ENCODE measurements around the gene KLHL2.

The KLHL2 gene

GRCh38 chr4:165345666-165346417 lies 138.5 kb downstream of the KLHL2 start:
- DNase-seq (ENCODE audit: low read depth) = no peak
- H3K4me3 ChIP-seq (ENCODE audit: low read depth, low read length) = no peak overlapping the region

DNA sequence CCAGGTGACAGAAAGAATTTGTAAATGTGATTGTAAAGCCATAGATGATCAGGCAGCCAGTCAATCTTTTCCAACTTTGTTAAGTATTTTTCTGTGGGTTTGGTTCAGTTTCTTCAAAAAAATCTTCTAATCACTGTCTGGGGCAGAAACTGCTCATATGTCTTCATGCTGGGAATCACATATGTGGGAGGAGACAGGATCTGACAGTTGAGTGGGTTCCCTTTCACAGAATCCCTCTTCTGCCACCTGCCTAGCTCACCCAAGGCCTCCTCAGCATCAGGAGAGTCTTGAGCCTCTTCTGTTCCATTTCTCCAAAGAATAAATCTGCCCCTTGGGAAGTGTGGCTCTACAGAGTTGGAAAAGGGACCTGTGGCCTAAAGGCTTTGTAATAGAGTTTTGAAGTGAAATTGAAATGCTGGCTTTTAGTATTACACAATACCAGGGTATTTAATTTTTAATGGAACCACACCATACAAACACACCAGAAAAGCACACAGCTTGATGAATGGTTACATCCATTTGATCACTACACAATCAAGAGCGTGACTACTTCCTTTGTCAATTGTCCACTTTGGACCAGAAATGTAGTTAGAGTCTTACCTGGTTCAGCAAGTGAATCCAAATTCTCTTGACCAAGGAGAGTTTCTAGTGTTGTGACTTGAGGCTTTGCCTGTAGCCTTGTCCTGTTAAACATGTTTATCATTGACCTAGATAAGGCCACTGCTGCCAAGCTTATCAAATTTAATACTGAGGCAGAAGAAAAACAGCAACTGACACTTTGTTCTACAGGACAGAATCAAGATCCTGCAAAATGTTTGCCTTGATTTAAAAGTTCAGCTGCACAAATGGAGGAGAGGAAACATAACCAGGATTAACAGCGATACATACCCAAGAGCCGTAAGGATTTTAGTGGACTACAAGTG lies 140.5 kb downstream of the KLHL2 start:
- no peak for DNase-seq (ENCODE audit: low read depth)

GRCh38 chr4:165351359-165352130 lies 144.2 kb downstream of the KLHL2 start:
- H3K4me3 ChIP-seq (ENCODE audit: low read depth, low read length) = no peak overlapping the region
- DNase-seq (ENCODE audit: low read depth) = no peak

More for the DNA sequence above, 140.5 kb downstream of the KLHL2 start:
- H3K4me3 ChIP-seq (ENCODE audit: low read depth, low read length) = no peak overlapping the region

DNA sequence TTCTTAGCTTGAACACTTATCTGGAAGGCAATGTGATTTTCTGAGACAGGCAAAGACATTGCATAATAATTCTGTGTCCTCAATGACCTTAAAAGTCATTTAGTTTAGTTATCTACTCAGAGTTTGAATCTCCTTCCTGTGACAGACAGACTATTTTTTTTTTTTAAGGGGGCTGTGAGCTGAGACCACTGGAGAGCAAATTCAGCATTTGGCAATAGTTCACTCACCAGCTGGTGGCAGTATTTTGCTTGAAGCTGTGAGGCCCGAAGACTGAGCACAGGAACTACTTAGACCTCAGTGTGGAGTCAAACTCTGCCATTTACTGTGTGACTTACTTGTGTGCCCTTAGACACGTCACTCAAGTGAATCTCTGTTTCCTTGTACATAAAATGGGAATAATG lies 148.5 kb downstream of the KLHL2 start:
- no peak overlapping the region for H3K4me3 ChIP-seq (ENCODE audit: low read depth, low read length)
- no peak for DNase-seq (ENCODE audit: low read depth)

GRCh38 chr4:165359506-165359905 lies 152.1 kb downstream of the KLHL2 start:
- no peak overlapping the region for H3K4me3 ChIP-seq (ENCODE audit: low read depth, low read length)
- no peak for DNase-seq (ENCODE audit: low read depth)

GRCh38 chr4:165360041-165360695 lies 152.8 kb downstream of the KLHL2 start:
- H3K4me3 ChIP-seq (ENCODE audit: low read depth, low read length) = no peak overlapping the region
- DNase-seq (ENCODE audit: low read depth) = peak; percentile 60

GRCh38 chr4:165360985-165361670 lies 153.8 kb downstream of the KLHL2 start:
- no peak for DNase-seq (ENCODE audit: low read depth)
- no peak overlapping the region for H3K4me3 ChIP-seq (ENCODE audit: low read depth, low read length)

DNA sequence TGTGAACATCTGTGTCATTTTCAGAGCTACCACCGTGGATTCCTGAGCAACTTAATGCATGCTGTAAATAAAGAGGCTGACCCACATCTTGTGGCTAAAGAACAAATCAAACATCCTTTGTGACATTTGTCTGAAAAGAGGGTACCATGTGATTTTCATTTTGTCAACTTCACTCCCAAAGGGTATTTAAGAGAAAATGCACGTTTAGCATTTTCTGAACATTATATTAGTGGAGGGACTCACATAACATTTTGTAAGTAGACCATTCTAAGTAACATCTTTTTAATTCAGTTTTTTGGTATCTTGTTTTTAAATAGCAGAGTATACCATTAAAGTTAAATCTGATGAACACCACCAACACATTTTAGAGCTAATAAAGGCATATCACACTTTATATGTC lies 154.4 kb downstream of the KLHL2 start:
- no peak for DNase-seq (ENCODE audit: low read depth)
- no peak overlapping the region for H3K4me3 ChIP-seq (ENCODE audit: low read depth, low read length)

GRCh38 chr4:165364452-165365080 lies 157.2 kb downstream of the KLHL2 start:
- no peak for DNase-seq (ENCODE audit: low read depth)
- H3K4me3 ChIP-seq (ENCODE audit: low read depth, low read length) = no peak overlapping the region

DNA sequence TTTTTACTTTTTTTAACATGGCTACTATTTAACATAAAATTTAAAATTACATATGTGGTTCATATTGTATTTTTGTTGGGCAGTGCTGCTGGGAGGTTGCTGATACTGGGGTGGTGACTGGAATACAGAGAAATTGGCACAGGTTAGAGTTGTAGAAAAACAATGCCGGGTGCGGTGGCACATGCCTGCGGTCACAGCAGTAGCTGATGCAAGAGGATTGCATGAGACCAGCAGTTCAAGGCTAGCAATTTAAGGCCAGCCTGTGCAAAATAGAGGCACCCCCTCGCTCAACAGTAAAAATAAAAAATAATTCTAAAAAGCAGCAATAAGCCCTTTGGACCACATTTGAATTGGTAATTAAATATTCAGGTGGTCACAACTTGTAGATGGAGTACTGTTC lies 159.7 kb downstream of the KLHL2 start:
- no peak for DNase-seq (ENCODE audit: low read depth)
- no peak overlapping the region for H3K4me3 ChIP-seq (ENCODE audit: low read depth, low read length)

- H3K4me3 ChIP-seq (ENCODE audit: low read depth, low read length) = no peak overlapping the region
- no peak for DNase-seq (ENCODE audit: low read depth)
Measured at GRCh38 chr4:165368114-165368513, 160.8 kb downstream of the KLHL2 start.

DNA sequence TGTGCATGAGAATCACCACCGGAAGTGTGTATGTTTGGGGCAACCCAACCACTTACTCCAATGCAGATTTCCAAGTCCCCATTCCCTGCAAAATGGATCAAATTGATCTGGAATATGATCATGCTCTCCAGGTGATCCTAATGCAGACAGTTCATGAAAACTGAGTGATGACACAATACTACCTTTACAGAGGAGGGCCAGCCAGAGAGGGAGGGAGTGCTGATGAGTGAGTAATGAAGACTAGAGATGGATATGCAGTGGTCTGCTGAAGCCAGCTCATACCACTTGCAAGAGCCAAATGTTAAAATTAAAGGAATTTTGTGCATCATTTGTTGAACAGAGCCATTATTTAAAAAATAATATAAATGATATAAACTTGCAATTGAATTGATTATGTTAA lies 161.2 kb downstream of the KLHL2 start:
- DNase-seq (ENCODE audit: low read depth) = no peak
- no peak overlapping the region for H3K4me3 ChIP-seq (ENCODE audit: low read depth, low read length)

- DNase-seq (ENCODE audit: low read depth) = peak; percentile 57
- no peak overlapping the region for H3K4me3 ChIP-seq (ENCODE audit: low read depth, low read length)
Measured at GRCh38 chr4:165369522-165369921, 162.2 kb downstream of the KLHL2 start.

- no peak overlapping the region for H3K4me3 ChIP-seq (ENCODE audit: low read depth, low read length)
- no peak for DNase-seq (ENCODE audit: low read depth)
Measured at GRCh38 chr4:165370530-165370929, 163.2 kb downstream of the KLHL2 start.

All from skeletal muscle cell (primary cell).